GM18505 (cell line): ENCODE measurements around the gene IRF1.
"Not testable (repeated sequence)": the region's sequence is repeated elsewhere in the genome, so short reads cannot be mapped to it uniquely, and the experiment has no call there.

Source experiments
- ATAC-seq: cut with Tn5 transposase; IDR thresholded peaks from one replicate; pipeline ENCODE4 v1.9.1; 2021; ENCODE audit not compliant: unreplicated experiment
- POLR2A ChIP-seq: IDR thresholded peaks from 4 replicates; pipeline ENCODE4 v1.6.1; 2011; ENCODE audit warnings: borderline replicate concordance; ENCODE audit not compliant: insufficient read depth, insufficient read length; ENCODE audit errors: extremely low read depth

IRF1 gene, protein sequence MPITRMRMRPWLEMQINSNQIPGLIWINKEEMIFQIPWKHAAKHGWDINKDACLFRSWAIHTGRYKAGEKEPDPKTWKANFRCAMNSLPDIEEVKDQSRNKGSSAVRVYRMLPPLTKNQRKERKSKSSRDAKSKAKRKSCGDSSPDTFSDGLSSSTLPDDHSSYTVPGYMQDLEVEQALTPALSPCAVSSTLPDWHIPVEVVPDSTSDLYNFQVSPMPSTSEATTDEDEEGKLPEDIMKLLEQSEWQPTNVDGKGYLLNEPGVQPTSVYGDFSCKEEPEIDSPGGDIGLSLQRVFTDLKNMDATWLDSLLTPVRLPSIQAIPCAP

DNA sequence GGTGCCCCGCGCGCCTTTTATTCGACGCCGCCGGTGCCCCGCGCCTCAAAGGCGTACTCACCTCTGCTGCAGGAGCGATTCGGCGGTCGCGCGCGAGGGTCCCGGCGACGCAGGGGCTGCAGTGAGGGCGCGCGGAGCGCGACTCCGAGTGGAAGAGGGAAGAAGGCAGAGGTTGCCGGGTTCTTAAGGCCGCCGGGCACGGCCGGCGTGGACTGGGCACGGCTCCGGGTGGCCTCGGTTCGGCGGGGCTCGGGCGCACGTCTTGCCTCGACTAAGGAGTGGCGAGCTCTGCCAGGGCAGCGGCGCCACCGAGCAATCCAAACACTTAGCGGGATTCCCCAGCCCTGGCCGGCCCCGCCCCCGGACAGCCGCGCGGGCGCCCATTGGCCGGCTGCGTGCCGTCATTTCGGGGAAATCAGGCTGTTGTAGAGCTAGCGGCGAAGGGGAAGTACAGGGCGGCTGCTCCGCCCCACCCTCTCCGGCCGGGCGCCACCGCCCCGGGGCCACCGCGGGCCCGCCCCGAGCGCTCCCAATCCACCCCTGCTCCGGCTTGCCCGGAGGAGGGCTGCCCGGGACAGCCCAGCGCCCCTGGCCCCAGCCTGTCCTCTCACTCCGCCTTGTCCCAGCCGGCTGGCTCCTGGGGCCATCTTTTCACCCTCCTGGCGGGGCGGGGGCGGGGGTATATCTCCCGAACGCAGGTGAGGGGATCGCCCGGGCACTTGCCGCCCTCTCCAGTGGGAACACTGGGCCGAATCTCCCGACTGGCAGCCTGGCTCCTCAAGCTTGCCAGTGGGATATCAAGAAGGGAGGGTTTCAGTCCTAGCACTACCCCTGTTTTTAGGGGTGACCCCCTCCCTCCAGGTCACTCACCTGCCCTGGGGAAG is at the start of gene IRF1:
TSS of gene IRF1 (minus strand) at position 290 of the 884 bp plus-strand sequence. CDS start 1,295 bp downstream, outside the sequence.
- TF ChIP-seq POLR2A = peak; percentile 99
- ATAC-seq = peak; percentile 75

DNA sequence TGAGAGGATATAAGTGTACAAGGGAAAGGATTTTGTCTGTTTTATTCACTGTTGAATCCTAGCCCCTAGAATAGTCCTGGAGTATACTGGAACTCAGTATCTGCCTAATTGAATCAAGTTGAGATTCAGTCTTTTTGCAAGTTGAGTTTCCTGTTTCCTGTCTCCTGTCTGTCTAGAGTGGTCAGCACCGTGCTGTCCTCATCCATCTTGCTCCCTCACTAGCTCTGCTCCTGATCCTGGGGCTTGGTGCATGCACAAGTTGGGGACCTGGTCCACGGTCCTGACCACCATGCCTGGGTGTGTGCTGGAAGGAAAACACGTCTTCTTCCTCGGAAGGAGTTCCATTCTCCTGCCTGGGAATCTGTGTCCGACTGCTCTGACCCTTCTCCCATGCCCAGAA is 49.6 kb upstream of the IRF1 start:
- ATAC-seq = no peak
- TF ChIP-seq POLR2A = no peak

DNA sequence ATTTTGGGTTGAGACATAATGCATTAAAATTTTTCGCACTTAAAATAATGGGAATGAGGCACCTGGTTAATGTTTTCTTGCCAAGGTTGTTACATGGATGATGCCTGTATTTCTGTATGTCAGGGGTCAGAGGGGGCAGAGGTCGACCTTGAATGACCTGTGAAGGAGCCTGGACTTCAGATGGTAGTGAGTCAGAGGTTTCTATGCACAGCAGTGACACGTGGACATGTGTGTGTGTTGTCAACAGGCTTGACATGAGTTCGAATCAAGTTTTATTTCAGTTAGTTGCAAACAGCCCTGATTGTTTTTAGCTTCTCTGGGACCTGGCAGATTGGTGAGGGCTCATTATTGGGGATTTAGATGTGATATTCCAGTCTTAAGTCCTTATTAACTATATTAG is 49.1 kb upstream of the IRF1 start:
- no peak for TF ChIP-seq POLR2A
- no peak for ATAC-seq

DNA sequence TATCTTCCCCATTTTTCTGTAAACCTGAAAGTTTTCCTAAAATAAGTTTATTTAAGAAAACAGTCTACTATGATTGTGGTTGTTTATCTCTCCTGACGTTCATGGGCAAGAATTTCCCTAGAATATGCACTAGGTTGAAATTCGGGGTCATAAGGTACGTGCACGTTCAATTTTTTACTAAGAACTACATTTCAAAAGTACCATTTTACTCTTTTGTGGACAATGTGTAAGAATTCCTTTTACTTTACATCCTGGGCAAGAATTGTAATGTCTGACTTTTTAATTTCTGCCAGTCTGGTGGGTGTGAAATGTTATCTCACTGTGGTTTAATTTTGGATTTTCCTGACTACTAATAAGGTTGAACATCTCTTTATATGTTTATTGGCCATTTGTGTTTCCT is 40.4 kb upstream of the IRF1 start:
- no peak for ATAC-seq
- no peak for TF ChIP-seq POLR2A

DNA sequence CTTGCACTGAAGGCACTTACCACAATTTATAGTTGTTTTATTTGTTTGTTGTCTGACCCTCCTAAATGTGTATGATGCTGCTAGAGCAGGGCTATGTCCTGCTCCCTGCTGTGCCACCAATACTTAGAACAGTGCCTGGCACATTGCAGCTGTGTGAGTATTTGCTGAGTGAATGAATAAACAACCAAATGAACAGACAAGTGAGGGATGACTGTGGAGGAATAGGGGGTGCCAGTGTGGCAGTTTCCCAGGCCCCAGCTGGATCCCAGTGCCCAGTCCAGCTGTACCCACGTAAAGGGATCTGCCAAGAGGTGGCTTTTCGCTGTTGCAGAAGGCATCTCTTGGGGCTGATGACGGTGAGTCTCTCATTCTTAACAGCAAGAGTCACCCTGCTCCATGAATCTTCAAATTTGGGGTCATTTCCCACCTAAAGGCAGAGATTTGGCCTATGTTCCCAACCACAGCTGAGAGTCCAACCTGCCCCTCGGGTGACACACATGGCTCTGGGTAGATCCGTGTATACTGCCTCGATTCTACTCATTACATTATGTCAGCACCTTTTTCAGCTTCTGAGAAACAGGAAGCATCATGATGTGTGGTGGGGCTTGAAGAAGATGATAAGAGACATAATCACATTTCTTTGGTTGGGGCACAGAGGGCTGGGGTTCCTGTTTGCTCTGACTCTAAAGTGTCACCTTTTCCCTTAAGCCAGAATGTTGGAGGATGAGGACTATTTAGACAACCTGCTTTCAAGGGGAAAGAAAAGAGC is 38.5 kb upstream of the IRF1 start:
- no peak for TF ChIP-seq POLR2A
- ATAC-seq = no peak

DNA sequence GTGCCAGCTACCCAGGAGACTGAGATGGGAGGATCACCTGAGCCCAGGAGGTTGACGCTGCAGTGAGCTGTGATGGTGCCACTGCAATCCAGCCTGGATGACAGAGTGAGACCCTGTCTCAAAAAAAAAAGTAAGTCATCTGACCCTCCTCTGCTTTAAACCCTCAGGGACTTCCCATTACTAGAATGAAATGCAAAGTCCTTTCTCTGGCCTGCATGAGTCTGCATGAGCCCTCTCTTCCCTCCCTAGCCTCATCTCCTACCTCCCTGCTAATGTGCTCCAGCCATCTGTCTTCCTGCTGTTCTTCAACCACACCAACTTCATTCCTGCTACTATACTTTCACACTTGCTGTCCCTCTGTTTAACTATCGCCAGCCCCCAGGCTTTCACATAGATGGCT is 37.4 kb upstream of the IRF1 start:
- TF ChIP-seq POLR2A = no peak
- no peak for ATAC-seq

DNA sequence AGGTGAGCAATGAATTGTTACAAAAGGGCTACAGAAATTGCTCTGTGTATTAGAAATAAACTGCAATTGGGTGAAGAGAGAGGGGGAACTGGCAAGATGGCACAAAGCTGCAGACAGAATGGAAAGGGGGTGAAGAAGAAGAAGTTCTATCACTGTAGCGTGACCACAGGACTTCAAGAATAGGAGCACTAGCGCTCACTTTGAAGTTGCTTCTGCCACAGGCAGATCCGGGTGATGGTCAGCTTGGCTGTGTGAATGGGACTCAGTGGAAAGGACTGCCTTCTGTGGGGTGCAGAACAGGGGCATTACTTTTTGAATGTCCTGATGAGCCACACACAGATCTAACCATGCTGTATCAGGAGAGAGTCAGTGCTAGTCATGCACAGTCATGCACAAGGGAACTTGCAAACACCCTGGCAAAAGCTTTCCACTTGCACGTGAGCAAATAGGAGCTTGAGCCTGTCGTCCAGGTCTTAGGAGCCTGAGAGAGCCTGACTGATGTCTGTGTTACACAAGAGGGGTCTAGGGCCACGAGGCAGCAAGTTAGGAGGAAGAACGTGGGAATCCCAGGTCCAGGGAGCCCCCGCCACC is 36.5 kb upstream of the IRF1 start:
- ATAC-seq = no peak
- TF ChIP-seq POLR2A = no peak

DNA sequence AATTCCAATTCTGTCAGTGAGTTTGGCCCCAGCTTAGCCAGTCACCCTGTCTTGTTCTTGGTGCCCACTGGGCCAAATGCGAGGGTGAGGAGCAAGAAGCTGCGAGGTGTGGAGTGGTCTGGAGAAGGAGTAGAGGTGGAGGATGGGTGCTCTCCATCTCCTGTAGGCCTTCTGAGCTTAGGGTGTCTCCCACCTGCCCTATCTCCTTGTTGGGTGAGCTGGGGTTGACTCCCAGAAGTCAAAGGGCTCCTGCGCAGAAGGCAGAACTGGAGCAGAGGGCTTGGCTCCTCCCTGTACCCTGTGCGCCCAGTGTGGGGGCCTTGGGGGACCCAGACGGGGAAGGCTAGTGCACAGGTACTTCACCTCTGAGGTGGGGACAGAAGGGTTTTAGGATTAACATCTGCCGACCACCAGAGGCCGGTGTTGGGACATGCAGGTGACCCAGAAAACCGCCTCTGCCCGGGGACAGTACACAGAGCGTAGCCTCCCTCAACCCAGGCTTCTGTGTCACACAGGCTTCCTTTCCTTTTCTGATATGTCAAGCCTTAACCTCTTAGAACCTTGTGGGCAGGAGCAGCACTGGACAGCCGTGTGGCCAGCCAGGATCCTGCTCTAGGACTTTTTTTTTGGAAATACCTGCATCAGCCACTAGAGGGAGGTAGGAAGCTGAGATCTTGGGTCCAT is 35.9 kb upstream of the IRF1 start:
- TF ChIP-seq POLR2A = no peak
- ATAC-seq = peak; percentile 34

DNA sequence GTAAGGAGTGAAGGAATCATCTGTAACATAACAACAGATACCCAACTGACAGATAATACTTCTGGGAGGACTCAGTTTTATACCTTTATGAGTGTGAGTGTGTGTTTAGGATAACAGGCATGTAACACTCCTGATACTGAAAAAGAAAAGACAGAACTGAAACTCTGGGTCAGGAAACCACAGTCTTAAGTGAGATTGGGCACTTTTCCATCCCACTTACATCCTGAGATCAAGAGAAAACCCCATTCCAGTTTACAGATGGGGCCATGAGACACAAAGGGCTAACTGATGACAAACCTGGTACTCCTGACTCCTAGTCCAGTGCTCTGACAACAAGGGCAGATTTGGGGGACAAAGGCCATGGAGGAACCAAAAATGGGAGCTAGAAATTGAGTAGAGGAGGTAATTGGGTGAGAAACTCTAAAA is 34.7 kb upstream of the IRF1 start:
- peak; percentile 60 for ATAC-seq
- no peak for TF ChIP-seq POLR2A

DNA sequence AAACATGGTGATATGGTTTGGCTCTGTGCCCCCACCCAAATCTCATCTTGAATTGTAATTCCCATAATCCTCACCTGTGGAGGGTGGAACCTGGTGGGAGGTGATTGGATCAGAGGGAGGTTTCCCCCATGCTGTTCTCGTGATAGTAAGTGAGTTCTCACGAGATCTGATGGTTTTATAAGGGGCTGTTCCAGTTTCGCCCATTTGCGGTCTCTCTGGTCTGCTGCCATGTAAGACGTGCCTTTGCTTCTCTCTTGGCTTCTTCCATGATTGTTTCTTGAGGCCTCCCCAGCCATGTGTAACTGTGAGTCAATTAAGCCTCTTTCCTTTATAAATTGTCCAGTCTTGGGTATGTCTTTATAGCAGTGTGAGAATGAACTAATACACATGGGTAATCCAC is 34.3 kb upstream of the IRF1 start:
- ATAC-seq = not testable (repeated sequence)

DNA sequence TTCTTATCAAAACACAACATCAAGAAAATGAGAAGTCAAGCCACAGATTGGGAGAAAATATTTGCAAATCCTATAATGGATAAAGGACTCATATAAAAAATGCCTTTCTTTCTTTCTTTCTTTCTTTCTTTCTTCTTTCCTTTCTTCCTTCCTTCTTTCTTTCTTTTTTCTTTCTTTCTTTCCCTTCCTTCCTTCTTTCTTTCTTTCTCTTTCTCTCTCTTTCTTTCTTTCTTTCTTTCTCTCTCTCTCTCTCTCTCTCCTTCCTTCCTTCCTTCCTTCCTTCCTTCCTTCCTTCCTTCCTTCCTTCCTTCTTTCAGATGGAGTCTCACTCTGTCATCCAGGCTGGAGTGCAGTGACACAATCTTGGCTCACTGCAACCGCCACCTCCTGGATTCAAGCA is 31.5 kb upstream of the IRF1 start:
- not testable (repeated sequence) for ATAC-seq

DNA sequence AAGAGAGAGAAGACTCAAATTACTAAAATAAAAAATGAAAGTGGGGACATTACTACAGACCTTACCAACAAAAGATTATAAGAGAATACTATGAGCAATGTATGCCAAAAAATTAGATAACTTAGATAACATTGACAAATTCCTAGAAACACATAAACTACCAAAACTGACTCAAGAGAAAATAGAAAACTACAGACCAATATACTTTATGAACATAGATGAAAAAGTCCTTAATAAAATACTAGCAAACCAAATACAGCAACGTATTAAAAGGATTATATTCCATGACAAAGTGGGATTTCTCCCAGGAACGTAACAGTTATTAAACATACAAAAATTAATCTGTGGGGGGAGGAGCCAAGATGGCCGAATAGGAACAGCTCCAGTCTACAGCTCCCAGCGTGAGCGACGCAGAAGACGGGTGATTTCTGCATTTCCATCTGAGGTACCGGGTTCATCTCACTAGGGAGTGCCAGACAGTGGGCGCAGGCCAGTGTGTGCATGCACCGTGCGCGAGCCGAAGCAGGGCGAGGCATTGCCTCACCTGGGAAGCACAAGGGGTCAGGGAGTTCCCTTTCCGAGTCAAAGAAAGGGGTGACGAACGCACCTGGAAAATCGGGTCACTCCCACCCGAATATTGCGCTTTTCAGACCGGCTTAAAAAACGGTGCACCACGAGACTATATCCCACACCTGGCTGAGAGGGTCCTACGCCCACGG is 23.2 kb upstream of the IRF1 start:
- ATAC-seq = not testable (repeated sequence)
